Ramos (cell line): ENCODE results near the gene C19orf53.
"Not testable (repeated sequence)": the region's sequence is repeated elsewhere in the genome, so short reads cannot be mapped to it uniquely, and the experiment has no call there.

Source experiments
- in situ Hi-C: fragments of 300-500 bp; cut with MboI; formaldehyde crosslinking; loops from one replicate; pipeline ENCODE4 v1.14.3; 2022; ENCODE audit warnings: low sequenced_read_pairs; ENCODE audit not compliant: unreplicated experiment

Gene C19orf53

GRCh38 chr19:13762635-13763235, 11.5 kb upstream of the C19orf53 start:
- in situ Hi-C loops, result no loop called here

- in situ Hi-C loops, result no loop called here
Observed at GRCh38 chr19:13763265-13763664, 11.0 kb upstream of the C19orf53 start.

DNA sequence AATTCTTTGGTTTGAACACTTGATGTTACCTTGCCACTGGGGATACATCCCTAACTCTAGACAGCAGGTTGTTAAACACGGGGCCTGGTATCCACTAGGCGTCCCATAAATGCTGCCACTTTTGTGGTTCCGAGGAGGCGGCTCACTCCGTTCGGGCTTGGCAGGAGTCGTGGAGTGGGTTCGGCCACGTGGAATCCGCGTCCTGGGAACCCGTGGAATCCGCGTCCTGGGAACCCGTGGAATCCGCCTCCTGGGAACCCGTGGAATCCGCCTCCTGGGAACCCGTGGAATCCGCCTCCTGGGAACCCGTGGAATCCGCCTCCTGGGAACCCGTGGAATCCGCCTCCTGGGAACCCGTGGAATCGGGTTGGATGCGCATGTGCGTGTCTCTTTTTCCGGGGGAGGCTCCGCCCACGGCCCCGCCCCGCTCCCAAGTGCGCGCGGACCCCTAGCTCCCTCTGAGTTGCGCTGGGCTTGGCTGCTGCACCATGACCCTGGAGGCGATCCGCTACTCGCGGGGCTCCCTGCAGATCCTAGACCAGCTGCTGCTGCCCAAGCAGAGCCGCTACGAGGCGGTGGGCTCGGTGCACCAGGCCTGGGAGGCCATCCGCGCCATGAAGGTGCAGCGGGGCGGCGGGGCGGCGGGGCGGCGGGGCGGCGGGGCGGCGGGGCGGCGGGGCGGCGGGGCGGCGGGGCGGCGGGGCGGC, 10.0 kb upstream of the C19orf53 start, which contains the start of gene MRI1:
TSS of gene MRI1 (plus strand) at position 422 of the 707 bp plus-strand sequence. CDS start at position 489, 67 bp downstream.
- in situ Hi-C loops, result no loop called here

DNA sequence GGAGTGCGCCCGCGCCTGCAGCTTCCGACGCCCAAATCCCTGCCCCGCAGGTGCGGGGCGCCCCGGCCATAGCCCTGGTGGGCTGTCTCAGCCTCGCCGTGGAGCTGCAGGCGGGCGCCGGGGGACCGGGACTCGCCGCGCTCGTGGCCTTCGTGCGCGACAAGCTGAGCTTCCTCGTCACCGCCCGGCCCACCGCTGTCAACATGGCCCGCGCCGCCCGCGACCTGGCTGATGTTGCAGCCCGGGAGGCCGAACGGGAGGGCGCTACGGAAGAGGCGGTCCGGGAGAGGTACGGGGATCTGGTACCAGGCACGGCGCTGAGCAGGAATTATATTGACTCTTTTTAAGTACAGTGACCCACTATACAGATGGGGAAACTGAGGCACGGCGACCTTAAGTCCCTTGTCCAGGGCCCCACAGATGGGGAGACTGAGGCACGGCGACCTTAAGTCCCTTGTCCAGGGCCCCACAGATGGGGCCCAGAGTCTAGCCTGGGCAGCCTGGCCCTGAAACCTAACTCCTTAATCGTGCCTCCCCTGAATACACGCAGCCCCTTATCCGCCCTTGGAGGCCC, 9.3 kb upstream of the C19orf53 start:
- in situ Hi-C loops, result no loop called here

DNA sequence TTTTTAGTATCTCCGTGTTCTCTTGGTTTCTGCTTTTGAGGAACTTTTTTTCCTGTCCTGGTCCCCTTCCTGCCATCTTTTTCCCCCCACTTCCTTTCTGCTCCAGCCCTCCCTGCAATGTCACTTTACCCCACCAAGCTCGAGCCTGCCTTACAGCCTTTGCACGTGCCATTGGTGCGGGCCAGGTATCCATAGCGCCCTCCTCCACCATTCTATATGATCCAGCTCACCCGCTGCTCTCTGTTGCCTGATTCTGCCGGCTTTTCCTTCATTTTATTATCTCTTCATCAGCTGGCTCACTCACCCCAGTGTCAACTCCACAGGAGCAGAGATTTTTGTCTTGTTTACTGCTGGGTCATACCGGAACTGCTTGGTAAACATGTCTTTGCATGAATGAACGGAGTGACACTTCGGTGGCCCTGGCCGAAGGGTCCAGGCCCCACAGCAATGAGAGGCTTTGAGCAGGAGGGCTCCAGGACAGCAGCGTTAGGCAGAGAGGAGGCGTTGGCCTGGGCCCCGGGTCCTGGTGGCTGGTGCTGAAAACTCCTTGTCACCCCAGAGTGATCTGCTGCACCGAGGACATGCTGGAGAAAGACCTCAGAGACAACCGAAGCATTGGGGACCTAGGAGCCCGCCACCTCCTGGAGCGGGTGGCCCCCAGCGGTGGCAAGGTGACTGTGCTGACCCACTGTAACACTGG, 8.7 kb upstream of the C19orf53 start:
- in situ Hi-C loops, result no loop called here

DNA sequence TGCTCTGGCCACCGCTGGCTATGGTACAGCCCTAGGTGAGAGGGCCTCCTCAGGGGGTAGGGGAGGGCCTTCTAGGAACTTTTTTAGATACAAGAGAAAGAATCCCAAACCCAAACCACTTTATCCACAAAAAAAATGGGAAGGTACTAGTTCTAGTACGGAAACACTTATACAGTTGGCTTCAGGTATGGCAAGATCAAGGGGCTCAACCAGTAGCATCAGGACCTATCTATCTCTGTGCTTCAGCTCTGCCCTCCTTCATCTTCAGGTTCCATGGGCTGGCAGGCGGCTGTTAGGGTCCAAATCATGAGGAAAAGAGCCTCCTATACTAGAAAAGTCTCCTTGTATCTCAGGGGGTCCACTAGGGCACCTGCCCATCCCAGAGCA, 8.2 kb upstream of the C19orf53 start:
- in situ Hi-C loops, result no loop called here

DNA sequence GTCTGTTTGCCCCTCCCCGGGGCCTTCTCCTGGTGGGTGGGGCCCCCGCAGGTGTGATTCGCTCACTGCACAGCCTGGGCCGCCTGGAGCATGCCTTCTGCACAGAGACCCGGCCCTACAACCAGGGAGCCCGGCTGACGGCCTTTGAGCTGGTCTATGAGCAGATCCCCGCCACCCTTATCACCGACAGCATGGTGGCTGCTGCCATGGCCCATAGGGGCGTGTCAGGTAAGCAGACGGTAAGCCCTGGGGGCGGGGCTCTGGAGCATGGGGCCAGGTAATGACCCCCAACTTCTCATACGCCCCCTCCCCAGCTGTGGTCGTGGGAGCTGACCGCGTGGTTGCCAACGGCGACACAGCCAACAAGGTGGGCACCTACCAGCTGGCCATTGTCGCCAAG, 5.7 kb upstream of the C19orf53 start:
- in situ Hi-C loops, result no loop called here

DNA sequence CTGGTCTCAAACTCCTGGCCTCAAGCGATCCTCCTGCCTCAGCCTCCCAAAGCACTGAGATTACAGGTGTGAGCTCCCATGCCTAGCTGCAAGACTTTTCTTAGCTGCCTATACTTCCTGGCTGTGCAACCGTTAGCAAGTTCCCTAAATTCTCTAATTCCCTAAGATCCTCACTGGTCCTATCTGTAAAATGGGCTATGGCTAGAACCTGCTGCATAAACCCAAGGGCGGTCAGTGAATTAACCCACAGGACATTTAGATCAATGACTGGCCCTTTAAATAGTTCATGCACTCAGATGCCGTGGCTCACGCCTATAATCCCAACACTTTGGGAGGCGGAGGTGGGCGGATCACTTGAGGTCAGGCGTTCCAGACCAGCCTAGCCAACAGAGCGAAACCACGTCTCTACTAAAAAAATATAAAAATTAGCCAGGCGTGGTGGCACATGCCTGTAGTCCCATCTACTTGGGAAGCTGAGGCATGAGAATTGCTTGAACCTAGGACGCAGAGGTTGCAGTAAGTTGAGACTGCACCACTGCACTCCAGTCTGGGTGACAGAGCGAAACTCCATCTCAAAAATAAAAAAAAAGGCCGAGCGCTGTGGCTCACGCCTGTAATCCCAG, 4.1 kb upstream of the C19orf53 start:
- in situ Hi-C loops, result no loop called here

DNA sequence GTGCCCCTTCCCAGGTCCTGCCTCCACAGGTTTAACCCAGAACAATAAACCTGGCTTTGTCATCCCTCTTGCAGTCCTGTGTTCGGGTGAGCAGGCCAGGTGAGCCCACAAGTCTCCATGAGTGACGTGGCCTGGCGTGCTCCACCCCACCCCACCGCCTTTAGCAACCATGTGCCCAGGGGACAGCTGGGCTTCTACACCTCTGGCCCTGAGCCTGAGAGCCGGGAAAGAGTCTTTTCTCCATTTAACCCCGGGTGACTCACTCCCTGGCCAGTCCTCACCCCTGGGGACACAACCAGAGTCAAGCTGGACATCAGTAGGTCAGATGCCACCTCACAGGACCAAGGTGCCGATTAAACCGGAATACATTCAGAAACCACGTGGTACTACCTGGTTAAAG, 4.1 kb downstream of the C19orf53 start:
- in situ Hi-C loops, result no loop called here

DNA sequence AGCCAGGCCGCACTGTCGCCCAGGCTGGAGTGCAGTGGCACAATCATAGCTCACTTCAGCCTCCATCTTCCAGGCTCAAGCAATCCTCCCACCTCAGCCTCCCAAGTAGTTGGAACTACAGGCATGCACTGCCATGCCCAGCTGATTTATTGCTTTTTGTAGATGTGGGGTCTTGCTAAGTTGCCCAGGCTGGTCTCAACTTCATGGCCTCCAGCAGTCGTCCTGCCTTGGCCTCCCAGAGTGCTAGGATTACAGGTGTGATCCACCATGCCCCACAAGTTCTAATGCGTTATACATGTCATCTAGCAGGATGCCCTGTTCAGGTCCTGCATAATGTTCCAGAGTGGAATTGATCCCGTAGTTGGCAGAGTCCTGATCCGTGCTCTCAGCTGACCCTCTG, 4.6 kb downstream of the C19orf53 start:
- in situ Hi-C loops, result no loop called here

DNA sequence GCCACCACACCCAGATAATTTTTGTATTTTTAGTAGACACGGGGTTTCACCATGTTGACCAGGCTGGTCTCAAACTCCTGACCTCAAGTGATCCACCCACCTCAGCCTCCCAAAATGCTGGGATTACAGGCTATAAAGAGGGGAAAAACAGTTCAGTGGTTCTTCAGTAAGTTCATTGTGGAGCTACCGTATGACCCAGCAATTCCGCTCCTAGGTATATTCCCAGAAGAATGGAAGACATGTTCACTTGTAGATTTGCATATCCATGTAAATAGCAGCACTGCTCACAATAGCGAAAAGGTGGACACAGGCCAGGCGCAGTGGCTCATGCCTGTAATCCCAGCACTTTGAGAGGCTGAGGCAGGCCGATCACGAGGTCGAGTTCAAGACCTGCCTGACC, 5.5 kb downstream of the C19orf53 start:
- in situ Hi-C loops, result loop anchor here (5.0 kb wide), 1 partner anchor 83 kb away; no protein-coding TSS in a partner anchor

- in situ Hi-C loops, result loop anchor here (5.0 kb wide), 1 partner anchor 81 kb away; no protein-coding TSS in a partner anchor
Observed at GRCh38 chr19:13781547-13781946, 7.3 kb downstream of the C19orf53 start.

DNA sequence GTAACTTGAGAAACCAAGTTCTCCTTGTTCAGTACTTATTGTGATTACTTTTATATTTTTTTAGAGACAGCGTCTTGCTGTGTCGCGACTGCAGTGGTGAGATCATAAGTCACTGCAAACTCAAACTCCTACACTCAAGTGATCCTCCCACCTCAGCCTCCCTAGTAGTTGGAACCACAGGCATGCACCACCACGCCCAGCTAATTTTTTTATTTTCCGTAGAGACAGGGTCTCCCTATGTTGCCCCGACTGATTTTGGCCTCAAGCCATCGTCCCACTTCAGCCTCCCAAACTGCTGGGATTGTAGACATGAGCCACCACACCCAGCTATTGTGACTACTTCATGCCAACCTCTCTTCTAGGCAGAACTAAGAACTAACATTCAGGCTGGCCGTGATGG, 8.3 kb downstream of the C19orf53 start:
- in situ Hi-C loops, result loop anchor here (5.0 kb wide), 1 partner anchor 80 kb away; no protein-coding TSS in a partner anchor

- in situ Hi-C loops, result loop anchor here (5.0 kb wide), 1 partner anchor 78 kb away; no protein-coding TSS in a partner anchor
Observed at GRCh38 chr19:13783565-13784500, 9.6 kb downstream of the C19orf53 start.

DNA sequence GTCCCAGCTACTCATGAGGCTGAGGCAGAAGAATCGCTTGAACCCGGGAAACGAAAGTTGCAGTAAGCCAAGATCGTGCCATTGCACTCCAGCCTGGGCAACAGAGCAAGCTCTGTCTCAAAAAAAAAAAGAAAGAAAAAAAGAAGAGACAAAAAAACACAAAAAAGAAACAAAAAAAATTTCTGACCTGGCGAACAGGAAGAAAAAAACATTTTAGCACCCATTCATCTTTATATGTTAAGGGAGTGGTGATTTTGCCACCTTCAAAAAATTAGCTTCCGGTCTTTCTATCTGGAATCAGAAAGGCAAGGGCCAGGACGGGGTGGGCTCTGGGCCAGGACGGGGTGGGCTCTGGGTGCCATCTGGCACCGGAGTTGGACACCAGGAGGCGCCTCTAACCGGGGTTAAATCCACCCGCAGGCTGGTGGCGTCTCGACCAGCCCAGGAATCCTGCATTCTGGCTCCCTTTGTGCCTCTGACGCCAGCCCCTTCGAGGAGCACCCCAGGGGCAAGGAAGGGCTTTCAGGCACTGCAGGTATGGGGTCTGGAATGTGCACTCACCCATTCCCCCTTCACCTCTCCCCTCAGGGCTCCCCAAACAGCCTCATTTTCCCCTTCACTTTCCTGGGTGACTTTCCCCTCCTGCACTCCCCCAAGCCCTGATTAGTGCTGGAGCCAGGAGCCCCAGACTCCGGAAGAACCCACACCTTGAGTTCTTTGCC, 10.6 kb downstream of the C19orf53 start:
- in situ Hi-C loops, result loop anchor here (5.0 kb wide), 1 partner anchor 77 kb away; no protein-coding TSS in a partner anchor

DNA sequence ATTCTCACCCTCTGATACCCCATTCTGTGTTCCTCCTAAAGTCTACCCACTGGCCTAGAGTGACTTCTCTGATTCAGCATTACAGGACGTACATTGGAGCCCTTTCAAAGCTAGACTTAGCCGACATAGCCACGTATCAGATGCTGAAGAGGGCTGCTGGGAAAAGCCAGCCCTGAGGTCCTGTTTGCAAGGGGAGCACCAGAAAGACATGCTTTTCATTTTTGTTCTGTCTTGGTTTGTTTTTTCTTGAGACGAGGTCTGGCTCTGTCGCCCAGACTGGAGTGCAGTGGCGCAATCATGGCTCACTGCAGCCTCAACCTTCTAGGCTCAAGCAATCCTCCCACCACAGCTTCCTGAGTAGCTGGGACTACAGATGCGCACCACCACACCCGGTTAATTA, 14.7 kb downstream of the C19orf53 start:
- in situ Hi-C loops, result no loop called here

GRCh38 chr19:13790354-13790753, 16.1 kb downstream of the C19orf53 start:
- in situ Hi-C loops, result no loop called here

DNA sequence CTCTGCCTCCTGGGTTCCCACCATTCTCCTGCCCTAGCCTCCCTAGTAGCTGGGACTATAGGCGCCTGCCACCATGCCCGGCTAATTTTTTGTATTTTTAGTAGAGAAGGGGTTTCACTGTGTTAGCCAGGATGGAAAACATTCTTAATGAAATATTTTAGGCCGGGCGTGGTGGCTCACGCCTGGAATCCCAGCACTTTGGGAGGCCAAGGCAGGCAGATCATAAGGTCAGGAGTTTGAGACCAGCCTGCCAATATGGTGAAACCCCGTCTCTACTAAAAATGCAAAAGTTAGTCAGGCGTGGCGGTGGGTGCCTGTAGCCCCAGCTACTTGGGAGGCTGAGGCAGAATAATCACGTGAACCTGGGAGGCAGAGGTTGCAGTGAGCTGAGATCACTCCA, 19.1 kb downstream of the C19orf53 start:
- in situ Hi-C loops, result not testable (repeated sequence)

- in situ Hi-C loops, result no loop called here
Observed at GRCh38 chr19:13794398-13794756, 20.1 kb downstream of the C19orf53 start.
